ENCODE data around the gene RACGAP1.

DNA sequence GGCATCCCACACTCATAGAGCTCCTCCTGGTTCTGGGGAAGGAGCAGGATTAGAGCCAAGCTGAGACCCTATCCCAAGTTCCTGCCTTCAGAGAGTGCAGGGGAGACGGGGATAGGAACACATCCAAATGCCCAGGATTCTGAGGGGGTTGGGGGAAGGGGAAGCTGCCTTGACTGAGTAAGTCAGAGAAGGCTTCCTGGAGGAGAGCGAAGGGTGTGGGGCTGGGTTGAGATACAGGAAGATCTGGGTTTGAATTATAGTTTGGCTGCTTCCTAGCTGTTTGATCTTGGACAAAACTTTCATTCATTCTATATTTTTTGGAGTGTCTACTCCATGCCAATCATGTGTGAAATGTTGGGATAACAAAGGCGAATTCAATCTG lies 82.8 kb downstream of the RACGAP1 start:
- TF ChIP-seq, protein P1, sequence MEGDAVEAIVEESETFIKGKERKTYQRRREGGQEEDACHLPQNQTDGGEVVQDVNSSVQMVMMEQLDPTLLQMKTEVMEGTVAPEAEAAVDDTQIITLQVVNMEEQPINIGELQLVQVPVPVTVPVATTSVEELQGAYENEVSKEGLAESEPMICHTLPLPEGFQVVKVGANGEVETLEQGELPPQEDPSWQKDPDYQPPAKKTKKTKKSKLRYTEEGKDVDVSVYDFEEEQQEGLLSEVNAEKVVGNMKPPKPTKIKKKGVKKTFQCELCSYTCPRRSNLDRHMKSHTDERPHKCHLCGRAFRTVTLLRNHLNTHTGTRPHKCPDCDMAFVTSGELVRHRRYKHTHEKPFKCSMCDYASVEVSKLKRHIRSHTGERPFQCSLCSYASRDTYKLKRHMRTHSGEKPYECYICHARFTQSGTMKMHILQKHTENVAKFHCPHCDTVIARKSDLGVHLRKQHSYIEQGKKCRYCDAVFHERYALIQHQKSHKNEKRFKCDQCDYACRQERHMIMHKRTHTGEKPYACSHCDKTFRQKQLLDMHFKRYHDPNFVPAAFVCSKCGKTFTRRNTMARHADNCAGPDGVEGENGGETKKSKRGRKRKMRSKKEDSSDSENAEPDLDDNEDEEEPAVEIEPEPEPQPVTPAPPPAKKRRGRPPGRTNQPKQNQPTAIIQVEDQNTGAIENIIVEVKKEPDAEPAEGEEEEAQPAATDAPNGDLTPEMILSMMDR (conservative IDR thresholded peaks at IDR 0.05; ENCODE audit: low read depth, low read length) = no peak
- TF ChIP-seq, protein P2, sequence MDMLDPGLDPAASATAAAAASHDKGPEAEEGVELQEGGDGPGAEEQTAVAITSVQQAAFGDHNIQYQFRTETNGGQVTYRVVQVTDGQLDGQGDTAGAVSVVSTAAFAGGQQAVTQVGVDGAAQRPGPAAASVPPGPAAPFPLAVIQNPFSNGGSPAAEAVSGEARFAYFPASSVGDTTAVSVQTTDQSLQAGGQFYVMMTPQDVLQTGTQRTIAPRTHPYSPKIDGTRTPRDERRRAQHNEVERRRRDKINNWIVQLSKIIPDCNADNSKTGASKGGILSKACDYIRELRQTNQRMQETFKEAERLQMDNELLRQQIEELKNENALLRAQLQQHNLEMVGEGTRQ (IDR thresholded peaks at IDR 0.05; ENCODE audit: low read depth, low read length) = no peak
- TF ChIP-seq RFX5 (IDR thresholded peaks at IDR 0.05; ENCODE audit: low read depth, low read length) (no peak), RAD21 (IDR thresholded peaks at IDR 0.05; ENCODE audit: low read length) (no peak), POLR2A (IDR thresholded peaks at IDR 0.05; ENCODE audit: low read depth, low read length) (no peak)

All from IMR-90 (cell line).